Activated T-cell treated with anti-CD3 and anti-CD28 coated beads, Interleukin-2, amount 50 U/mL, for 24 hours (primary cell): Measurements from ENCODE around the gene RBM20.

Experiments
- DNase-seq: peaks from one replicate; pipeline ENCODE4 v3.0.0-alpha.2; 2020
- H3K27ac Mint-ChIP-seq: 2 replicates; pipeline ENCODE4 v1.8.0; 2020; ENCODE audit warnings: mild to moderate bottlenecking, mixed read lengths
- H3K27me3 Mint-ChIP-seq: 2 replicates; pipeline ENCODE4 v1.8.0; 2020; ENCODE audit warnings: mixed read lengths
- H3K36me3 Mint-ChIP-seq: 2 replicates; pipeline ENCODE4 v1.8.0; 2020; ENCODE audit warnings: low read depth, mixed read lengths
- H3K4me1 Mint-ChIP-seq: 2 replicates; pipeline ENCODE4 v1.8.0; 2020; ENCODE audit warnings: low read depth, mixed read lengths
- H3K4me3 Mint-ChIP-seq: 2 replicates; pipeline ENCODE4 v1.8.0; 2020; ENCODE audit warnings: mild to moderate bottlenecking, moderate library complexity, mixed read lengths
- H3K9me3 Mint-ChIP-seq: 2 replicates; pipeline ENCODE4 v1.8.0; 2020; ENCODE audit warnings: mixed read lengths

Gene RBM20

DNA sequence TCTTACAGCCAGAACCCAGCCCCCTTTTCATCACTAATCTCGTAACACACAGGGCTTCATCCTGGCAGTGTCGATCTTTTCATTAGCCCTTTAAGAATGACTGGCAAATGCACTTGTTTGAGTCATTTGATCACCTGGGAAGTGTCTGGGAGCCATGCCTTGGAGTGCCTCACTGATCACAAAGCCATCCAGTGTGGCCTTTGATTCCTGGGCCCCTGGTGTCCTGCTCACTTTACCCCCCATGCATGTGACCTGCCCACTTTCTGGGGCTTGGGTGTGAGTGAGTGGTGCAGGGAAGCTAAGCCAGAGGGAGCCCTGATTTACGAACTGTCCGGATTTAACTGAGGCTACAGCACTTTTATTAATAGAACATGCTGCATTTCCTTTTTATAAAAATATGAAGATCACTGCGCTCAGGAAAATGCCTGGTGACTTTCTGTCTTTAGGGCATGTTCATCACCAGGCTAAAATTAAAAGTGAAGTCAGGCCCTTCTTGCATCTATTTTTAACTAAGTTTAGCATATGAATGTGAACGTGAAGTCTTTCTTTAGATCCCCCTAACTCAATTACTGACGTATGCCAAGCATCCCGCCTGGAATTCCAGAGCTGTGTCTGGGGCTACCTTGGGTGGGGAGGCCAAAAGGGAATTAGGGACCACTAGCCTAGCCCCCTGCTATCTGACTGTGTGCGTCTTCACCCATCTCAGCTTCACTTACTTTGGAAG is 23.6 kb downstream of the RBM20 start:
- H3K4me3 Mint-ChIP-seq, result no peak overlapping the region
- no peak for DNase-seq
- no peaks in the 10 kb centered on the region for H3K9me3 Mint-ChIP-seq
- no peak overlapping the region for H3K27ac Mint-ChIP-seq
- peaks cover 11% of the 10 kb centered on the region for H3K27me3 Mint-ChIP-seq
- H3K4me1 Mint-ChIP-seq, result peaks cover 4% of the 10 kb centered on the region
- H3K36me3 Mint-ChIP-seq, result no peaks in the 10 kb centered on the region

DNA sequence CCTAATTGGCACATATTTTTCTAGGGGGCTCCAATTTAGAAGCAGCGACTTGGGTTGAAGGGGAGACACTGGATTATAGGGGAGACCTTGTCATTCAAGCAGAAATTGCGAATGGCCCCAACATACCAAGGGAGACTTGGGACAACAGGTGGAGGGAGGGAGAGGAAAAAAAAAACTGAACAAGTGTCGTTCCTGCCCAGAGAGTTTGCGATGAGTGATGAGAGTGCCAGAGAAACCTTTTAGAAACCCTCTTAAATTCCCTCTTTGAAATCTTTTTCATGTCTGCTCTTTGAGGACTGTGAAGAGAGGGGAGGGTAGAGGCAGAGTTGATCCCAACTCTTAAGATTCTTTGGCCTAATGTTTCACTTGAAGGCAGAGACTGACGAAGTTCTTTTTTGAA is 24.3 kb downstream of the RBM20 start:
- Mint-ChIP-seq H3K27ac (no peak overlapping the region), H3K4me3 (no peak overlapping the region), H3K9me3 (no peaks in the 10 kb centered on the region), H3K27me3 (peaks cover 11% of the 10 kb centered on the region), H3K4me1 (peaks cover 4% of the 10 kb centered on the region), H3K36me3 (no peaks in the 10 kb centered on the region)
- no peak for DNase-seq

GRCh38 chr10:110670335-110670734 is 26.2 kb downstream of the RBM20 start:
- peaks cover 4% of the 10 kb centered on the region for H3K4me1 Mint-ChIP-seq
- H3K27me3 Mint-ChIP-seq, result peaks cover 11% of the 10 kb centered on the region
- H3K27ac Mint-ChIP-seq, result no peak overlapping the region
- DNase-seq, result no peak
- H3K36me3 Mint-ChIP-seq, result no peaks in the 10 kb centered on the region
- H3K4me3 Mint-ChIP-seq, result no peak overlapping the region
- H3K9me3 Mint-ChIP-seq, result no peaks in the 10 kb centered on the region

GRCh38 chr10:110671788-110672579 is 27.8 kb downstream of the RBM20 start:
- H3K27ac Mint-ChIP-seq, result peak overlapping the region; percentile 83
- H3K36me3 Mint-ChIP-seq, result no peaks in the 10 kb centered on the region
- no peaks in the 10 kb centered on the region for H3K9me3 Mint-ChIP-seq
- DNase-seq, result peak; percentile 86
- H3K4me3 Mint-ChIP-seq, result peak overlapping the region; percentile 86
- H3K4me1 Mint-ChIP-seq, result peaks cover 4% of the 10 kb centered on the region
- H3K27me3 Mint-ChIP-seq, result peaks cover 11% of the 10 kb centered on the region

GRCh38 chr10:110672580-110672919 is 28.4 kb downstream of the RBM20 start:
- H3K27me3 Mint-ChIP-seq, result peaks cover 11% of the 10 kb centered on the region
- no peak for DNase-seq
- no peaks in the 10 kb centered on the region for H3K9me3 Mint-ChIP-seq
- H3K4me1 Mint-ChIP-seq, result peaks cover 4% of the 10 kb centered on the region
- peak overlapping the region; percentile 83 for H3K27ac Mint-ChIP-seq
- no peaks in the 10 kb centered on the region for H3K36me3 Mint-ChIP-seq
- H3K4me3 Mint-ChIP-seq, result peak overlapping the region; percentile 86

GRCh38 chr10:110676016-110676415 is 31.9 kb downstream of the RBM20 start:
- DNase-seq, result no peak
- peaks cover 6% of the 10 kb centered on the region for H3K4me1 Mint-ChIP-seq
- no peak overlapping the region for H3K4me3 Mint-ChIP-seq
- H3K36me3 Mint-ChIP-seq, result no peaks in the 10 kb centered on the region
- H3K27ac Mint-ChIP-seq, result no peak overlapping the region
- H3K9me3 Mint-ChIP-seq, result no peaks in the 10 kb centered on the region
- H3K27me3 Mint-ChIP-seq, result peaks cover 3% of the 10 kb centered on the region

GRCh38 chr10:110679486-110680272 is 35.5 kb downstream of the RBM20 start:
- Mint-ChIP-seq H3K36me3 (no peaks in the 10 kb centered on the region), H3K27ac (no peak overlapping the region), H3K4me3 (no peak overlapping the region), H3K4me1 (peaks cover 3% of the 10 kb centered on the region), H3K9me3 (no peaks in the 10 kb centered on the region), H3K27me3 (peaks cover 5% of the 10 kb centered on the region)
- DNase-seq, result no peak

DNA sequence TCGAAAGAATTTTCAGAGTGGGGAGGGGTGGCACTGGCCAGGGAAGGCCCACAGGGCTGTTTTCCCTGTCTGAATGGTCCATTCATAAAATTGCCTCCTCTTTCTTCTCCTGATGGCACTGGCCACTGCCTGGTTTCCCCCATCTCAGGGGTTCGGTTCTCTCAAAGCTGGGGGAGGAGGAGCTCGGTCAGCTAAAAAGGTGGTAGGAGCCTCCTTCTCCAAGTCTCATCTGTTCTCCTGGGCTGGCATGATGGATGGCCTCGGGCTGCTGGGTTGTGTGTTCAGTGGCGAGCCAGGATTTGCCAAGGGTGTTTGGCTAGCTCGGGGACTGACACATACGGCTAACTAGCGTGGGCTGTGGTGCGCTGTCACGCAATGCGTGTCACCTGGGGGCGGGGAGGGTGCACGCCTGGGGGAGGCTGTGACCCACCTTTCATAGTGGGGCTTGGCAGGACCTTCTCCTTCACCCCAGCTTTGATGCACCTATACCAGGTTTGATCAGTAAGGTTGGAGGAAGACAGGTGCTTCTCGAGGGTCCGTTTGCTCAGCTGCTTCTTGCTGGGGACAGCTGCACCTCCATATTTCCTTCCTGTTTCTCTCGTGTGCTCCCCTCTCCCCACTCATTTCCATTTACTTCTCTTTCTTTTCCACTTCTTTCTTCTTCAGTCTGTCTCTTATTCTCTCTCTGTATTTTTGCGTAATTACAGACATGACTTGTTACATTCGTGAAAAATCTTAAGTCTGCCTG is 36.3 kb downstream of the RBM20 start:
- H3K4me1 Mint-ChIP-seq, result peaks cover 3% of the 10 kb centered on the region
- no peak overlapping the region for H3K27ac Mint-ChIP-seq
- no peaks in the 10 kb centered on the region for H3K36me3 Mint-ChIP-seq
- H3K9me3 Mint-ChIP-seq, result no peaks in the 10 kb centered on the region
- no peak overlapping the region for H3K4me3 Mint-ChIP-seq
- DNase-seq, result no peak
- H3K27me3 Mint-ChIP-seq, result peaks cover 5% of the 10 kb centered on the region

DNA sequence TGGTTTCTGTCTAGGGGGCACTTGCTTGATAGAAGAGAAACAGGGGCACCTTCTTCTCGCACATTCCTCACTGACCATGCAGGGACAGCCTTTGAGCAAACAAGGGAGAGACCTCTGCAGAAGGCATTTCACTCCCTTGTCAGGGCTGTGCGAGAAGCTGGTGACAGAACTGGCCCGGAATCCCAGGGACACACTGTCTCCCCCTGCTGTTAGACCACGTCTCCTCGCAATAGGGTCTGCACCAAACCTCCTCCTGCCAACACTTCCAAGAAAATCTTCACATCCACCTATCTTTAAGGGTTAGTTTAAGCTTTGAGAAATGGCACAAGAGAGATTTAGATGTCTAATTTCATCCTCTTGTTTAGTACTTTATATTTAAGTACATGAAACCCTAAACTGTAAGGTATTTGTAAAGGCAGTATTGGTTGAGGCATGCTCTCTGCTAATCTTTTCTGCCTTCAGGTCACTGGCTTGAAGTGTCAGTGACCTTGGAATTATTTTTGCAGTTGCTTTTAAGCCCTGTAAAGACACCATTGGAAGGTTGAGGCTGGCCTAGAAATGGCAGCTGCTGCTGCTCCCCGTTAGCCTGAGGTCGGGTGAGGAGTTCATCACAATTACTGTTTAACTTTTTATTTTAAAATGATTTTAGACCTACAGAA is 37.0 kb downstream of the RBM20 start:
- no peaks in the 10 kb centered on the region for H3K36me3 Mint-ChIP-seq
- peaks cover 3% of the 10 kb centered on the region for H3K4me1 Mint-ChIP-seq
- H3K27me3 Mint-ChIP-seq, result peaks cover 5% of the 10 kb centered on the region
- no peaks in the 10 kb centered on the region for H3K9me3 Mint-ChIP-seq
- no peak overlapping the region for H3K4me3 Mint-ChIP-seq
- DNase-seq, result peak; percentile 42
- no peak overlapping the region for H3K27ac Mint-ChIP-seq

DNA sequence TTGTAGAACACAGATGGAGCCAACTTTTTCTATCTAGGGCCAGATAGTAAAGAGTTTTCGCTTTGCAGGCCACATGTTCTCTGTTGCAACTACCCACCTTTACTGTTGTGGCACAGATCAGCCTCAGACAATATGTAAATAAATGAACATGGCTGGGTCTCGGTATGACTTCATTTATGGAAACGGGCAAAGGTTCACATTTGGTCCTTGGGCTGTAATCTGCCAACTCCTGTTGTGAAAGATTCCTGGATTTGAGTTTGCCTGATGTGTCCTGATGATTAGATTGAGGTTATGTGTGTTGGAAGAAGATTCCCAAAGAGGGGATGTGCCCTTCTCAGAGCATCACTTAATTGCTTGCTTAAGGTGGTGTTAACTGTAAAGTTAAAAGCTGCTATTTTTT is 38.2 kb downstream of the RBM20 start:
- H3K4me1 Mint-ChIP-seq, result peaks cover 3% of the 10 kb centered on the region
- H3K36me3 Mint-ChIP-seq, result no peaks in the 10 kb centered on the region
- peaks cover 5% of the 10 kb centered on the region for H3K27me3 Mint-ChIP-seq
- no peak for DNase-seq
- H3K9me3 Mint-ChIP-seq, result no peaks in the 10 kb centered on the region
- H3K27ac Mint-ChIP-seq, result no peak overlapping the region
- no peak overlapping the region for H3K4me3 Mint-ChIP-seq

DNA sequence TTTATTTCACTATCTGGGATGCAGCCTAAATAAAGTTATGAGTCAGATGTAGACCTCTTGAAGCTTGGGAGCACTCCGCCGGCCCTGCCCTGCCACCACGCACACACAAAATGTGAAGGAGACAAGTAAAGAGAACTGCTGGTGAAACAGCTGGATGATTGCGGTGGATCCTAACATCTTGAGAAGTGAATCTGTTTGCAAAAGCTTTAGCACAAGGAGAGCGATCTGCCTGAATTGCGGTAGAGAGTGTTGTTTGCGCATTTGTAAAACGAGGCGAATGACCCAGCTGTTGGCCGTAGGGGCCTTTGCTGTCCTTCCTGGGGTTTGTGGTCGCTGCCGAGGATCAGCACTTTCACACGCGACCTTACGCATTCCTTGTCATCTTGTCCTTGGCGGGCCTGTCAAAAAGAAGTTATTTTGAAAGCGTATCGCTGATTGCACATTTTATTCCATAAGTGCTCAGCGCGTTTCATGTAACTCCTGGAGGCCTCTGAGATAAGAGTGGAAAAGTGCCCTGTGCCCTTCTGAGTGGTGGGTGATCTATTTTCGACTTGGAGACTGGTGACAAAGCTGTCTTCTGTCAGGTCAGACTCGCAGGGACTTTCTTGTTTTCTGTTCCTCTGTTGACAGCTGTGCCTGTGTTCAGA is 40.8 kb downstream of the RBM20 start:
- H3K4me1 Mint-ChIP-seq, result peaks cover 3% of the 10 kb centered on the region
- H3K36me3 Mint-ChIP-seq, result no peaks in the 10 kb centered on the region
- DNase-seq, result no peak
- H3K4me3 Mint-ChIP-seq, result no peak overlapping the region
- H3K9me3 Mint-ChIP-seq, result no peaks in the 10 kb centered on the region
- H3K27ac Mint-ChIP-seq, result no peak overlapping the region
- H3K27me3 Mint-ChIP-seq, result peaks cover 5% of the 10 kb centered on the region

GRCh38 chr10:110686047-110686446 is 41.9 kb downstream of the RBM20 start:
- Mint-ChIP-seq H3K4me3 (no peak overlapping the region), H3K9me3 (no peaks in the 10 kb centered on the region), H3K27ac (no peak overlapping the region), H3K4me1 (no peaks in the 10 kb centered on the region), H3K36me3 (no peaks in the 10 kb centered on the region), H3K27me3 (peaks cover under 1% of the 10 kb centered on the region)
- DNase-seq, result no peak

DNA sequence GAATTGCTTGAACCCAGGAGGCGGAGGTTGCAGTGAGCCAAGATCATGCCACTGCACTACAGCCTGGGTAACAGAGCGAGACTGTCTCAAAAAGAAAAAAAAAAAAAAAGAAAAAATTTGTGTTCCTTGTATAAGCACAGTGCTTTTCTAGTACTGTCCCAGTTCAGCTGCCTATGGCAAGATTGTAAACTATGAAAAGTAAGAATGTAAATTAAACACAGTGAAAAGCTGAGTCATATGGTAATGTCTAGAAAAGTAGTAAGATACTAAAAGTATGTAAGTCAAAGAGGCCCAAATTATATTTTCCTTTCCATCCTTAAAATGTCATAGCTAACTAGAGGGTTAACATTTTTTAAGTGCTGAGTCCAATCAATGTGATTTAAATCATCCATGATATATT is 42.8 kb downstream of the RBM20 start:
- Mint-ChIP-seq H3K27ac (no peak overlapping the region), H3K4me3 (no peak overlapping the region), H3K4me1 (no peaks in the 10 kb centered on the region), H3K36me3 (no peaks in the 10 kb centered on the region), H3K9me3 (no peaks in the 10 kb centered on the region), H3K27me3 (no peaks in the 10 kb centered on the region)
- DNase-seq, result no peak
